Caco-2 (cell line): ENCODE measurements around the gene GAN. TPM values are rescaled to one million over a fixed set of nuclear protein-coding genes. Genes with fewer than 3 reads are reported as not detected.

Experiments used
- BruUV-seq: library from RNA; stranded (reverse); fragments of 400-500 nt; replicated peaks from 2 replicates; lab custom pipeline; 2021; lab: Mats Ljungman, UMichigan
- CTCF ChIA-PET: fragments of 300-600 bp; sonication (Branson Sonifier 250); formaldehyde crosslinking; loops from one replicate; lab custom pipeline; 2022; ENCODE audit warnings: antibody characterized with exemption; lab: Charles Lee
- POLR2A ChIA-PET: fragments of 300-600 bp; sonication (Branson Sonifier 250); formaldehyde crosslinking; loops from one replicate; lab custom pipeline; 2022; ENCODE audit warnings: antibody characterized with exemption; lab: Charles Lee
- DNase-seq, 2 experiments: peaks; one replicate each; pipeline versions ENCODE4 v3.0.0 to v3.0.0-alpha.2; 2020 to 2022
- H3K27me3 ChIP-seq: replicated peaks from 2 replicates; pipeline ENCODE4 v1.6.0; 2011; ENCODE audit warnings: low read length; ENCODE audit not compliant: control insufficient read depth, insufficient read depth
- H3K36me3 ChIP-seq: 2 replicates; pipeline ENCODE4 v1.5.1; 2011; ENCODE audit warnings: low read length; ENCODE audit not compliant: control insufficient read depth, insufficient read depth
- H3K4me1 ChIP-seq: fragments of 250-450 bp; sonication (Bioruptor Pico); 2 replicates; pipeline ENCODE4 v1.5.1; 2020; ENCODE audit warnings: mild to moderate bottlenecking
- H3K4me3 ChIP-seq: 2 replicates; pipeline ENCODE4 v1.5.1; 2011; ENCODE audit warnings: low read depth, mild to moderate bottlenecking, control low read depth, low read length
- H3K9me3 ChIP-seq: fragments of 250-450 bp; sonication (Bioruptor Pico); 2 replicates; pipeline ENCODE4 v1.5.1; 2020; ENCODE audit warnings: mild to moderate bottlenecking, moderate library complexity
- H3K27ac Mint-ChIP-seq: one replicate; pipeline ENCODE4 v1.8.0; 2022; ENCODE audit warnings: mixed read lengths; ENCODE audit not compliant: unreplicated experiment
- H3K27me3 Mint-ChIP-seq: one replicate; pipeline ENCODE4 v1.8.0; 2022; ENCODE audit warnings: mixed read lengths; ENCODE audit not compliant: insufficient read depth, unreplicated experiment
- H3K36me3 Mint-ChIP-seq: one replicate; pipeline ENCODE4 v1.8.0; 2022; ENCODE audit warnings: mild to moderate bottlenecking, mixed read lengths; ENCODE audit not compliant: insufficient read depth, unreplicated experiment
- H3K4me1 Mint-ChIP-seq: one replicate; pipeline ENCODE4 v1.8.0; 2022; ENCODE audit warnings: low read depth, mixed read lengths; ENCODE audit not compliant: unreplicated experiment
- H3K4me3 Mint-ChIP-seq: one replicate; pipeline ENCODE4 v1.8.0; 2022; ENCODE audit warnings: mild to moderate bottlenecking, moderate library complexity, mixed read lengths; ENCODE audit not compliant: unreplicated experiment
- H3K9me3 Mint-ChIP-seq: one replicate; pipeline ENCODE4 v1.8.0; 2022; ENCODE audit warnings: mixed read lengths; ENCODE audit not compliant: unreplicated experiment
- intact Hi-C: fragments of 100-400 bp; cut with micrococcal nuclease; formaldehyde crosslinking; loops from one replicate; pipeline ENCODE4 v1.10.0; 2022; ENCODE audit not compliant: unreplicated experiment
- total RNA-seq: library from RNA; stranded (reverse); gene quantifications from 2 replicates; pipeline ENCODE4 v1.2.3, GENCODE V29; 2022
- TF ChIP-seq, protein P1 (sequence below), 2 experiments: fragments of 200-600 bp in 1 of 2; IDR thresholded peaks; 1 replicate in 1 of 2; 2 replicates in 1 of 2; pipeline versions ENCODE4 v1.5.1 to v1.8.0; 2011 to 2022; ENCODE audit warnings: antibody characterized with exemption in 1 of 2, control low read depth in 1 of 2, inconsistent platforms in 1 of 2, low read depth in 1 of 2, low read length in 1 of 2, mild to moderate bottlenecking in 1 of 2, moderate library complexity in 1 of 2; ENCODE audit not compliant: insufficient read depth in 1 of 2, severe bottlenecking in 1 of 2, unreplicated experiment in 1 of 2

The GAN gene
- total RNA-seq, 1 experiment from 2014 or later = 29.3 TPM

- Mint-ChIP-seq H3K4me1 (peaks cover 7% of the 10 kb centered on the region), H3K36me3 (no peaks in the 10 kb centered on the region), H3K27ac (no peak overlapping the region), H3K27me3 (no peaks in the 10 kb centered on the region), H3K4me3 (no peak overlapping the region), H3K9me3 (peaks cover 13% of the 10 kb centered on the region)
- intact Hi-C loops = no loop called here
- Histone ChIP-seq H3K4me1 (no peaks in the 10 kb centered on the region), H3K36me3 (no peaks in the 10 kb centered on the region), H3K9me3 (no peaks in the 10 kb centered on the region), H3K27me3 (no peaks in the 10 kb centered on the region), H3K4me3 (no peak overlapping the region)
- CTCF ChIA-PET = no interaction called here
- no peak for DNase-seq
- POLR2A ChIA-PET = no interaction called here
- TF ChIP-seq, protein P1, sequence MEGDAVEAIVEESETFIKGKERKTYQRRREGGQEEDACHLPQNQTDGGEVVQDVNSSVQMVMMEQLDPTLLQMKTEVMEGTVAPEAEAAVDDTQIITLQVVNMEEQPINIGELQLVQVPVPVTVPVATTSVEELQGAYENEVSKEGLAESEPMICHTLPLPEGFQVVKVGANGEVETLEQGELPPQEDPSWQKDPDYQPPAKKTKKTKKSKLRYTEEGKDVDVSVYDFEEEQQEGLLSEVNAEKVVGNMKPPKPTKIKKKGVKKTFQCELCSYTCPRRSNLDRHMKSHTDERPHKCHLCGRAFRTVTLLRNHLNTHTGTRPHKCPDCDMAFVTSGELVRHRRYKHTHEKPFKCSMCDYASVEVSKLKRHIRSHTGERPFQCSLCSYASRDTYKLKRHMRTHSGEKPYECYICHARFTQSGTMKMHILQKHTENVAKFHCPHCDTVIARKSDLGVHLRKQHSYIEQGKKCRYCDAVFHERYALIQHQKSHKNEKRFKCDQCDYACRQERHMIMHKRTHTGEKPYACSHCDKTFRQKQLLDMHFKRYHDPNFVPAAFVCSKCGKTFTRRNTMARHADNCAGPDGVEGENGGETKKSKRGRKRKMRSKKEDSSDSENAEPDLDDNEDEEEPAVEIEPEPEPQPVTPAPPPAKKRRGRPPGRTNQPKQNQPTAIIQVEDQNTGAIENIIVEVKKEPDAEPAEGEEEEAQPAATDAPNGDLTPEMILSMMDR (IDR thresholded peaks at IDR 0.05; ENCODE audit: insufficient read depth in 1 of 2, low read depth in 1 of 2, low read length in 1 of 2, severe bottlenecking in 1 of 2, unreplicated experiment in 1 of 2) = no peak
- no TSS peak for BruUV-seq
Observed at GRCh38 chr16:81266680-81267095, 48.1 kb upstream of the GAN start.

GRCh38 chr16:81268509-81268908 lies 46.3 kb upstream of the GAN start:
- Histone ChIP-seq H3K4me1 (peaks cover 5% of the 10 kb centered on the region), H3K27me3 (no peaks in the 10 kb centered on the region), H3K9me3 (no peaks in the 10 kb centered on the region), H3K36me3 (no peaks in the 10 kb centered on the region), H3K4me3 (no peak overlapping the region)
- peaks cover 13% of the 10 kb centered on the region for H3K9me3 Mint-ChIP-seq
- intact Hi-C loops = no loop called here
- no peaks in the 10 kb centered on the region for H3K36me3 Mint-ChIP-seq
- BruUV-seq = no TSS peak
- ChIA-PET POLR2A (no interaction called here), CTCF (no interaction called here)
- H3K4me3 Mint-ChIP-seq = no peak overlapping the region
- TF ChIP-seq, protein P1 (IDR thresholded peaks at IDR 0.05; ENCODE audit: insufficient read depth in 1 of 2, low read depth in 1 of 2, low read length in 1 of 2, severe bottlenecking in 1 of 2, unreplicated experiment in 1 of 2) = no peak
- peaks cover 11% of the 10 kb centered on the region for H3K4me1 Mint-ChIP-seq
- no peaks in the 10 kb centered on the region for H3K27me3 Mint-ChIP-seq
- no peak overlapping the region for H3K27ac Mint-ChIP-seq
- no peak for DNase-seq

GRCh38 chr16:81273223-81273950 lies 41.4 kb upstream of the GAN start:
- H3K4me1 Mint-ChIP-seq = peaks cover 31% of the 10 kb centered on the region
- H3K27me3 ChIP-seq = no peaks in the 10 kb centered on the region
- no peak overlapping the region for H3K4me3 Mint-ChIP-seq
- BruUV-seq = TSS peak; percentile 72
- peak overlapping the region; percentile 92 for H3K27ac Mint-ChIP-seq
- H3K4me3 ChIP-seq = no peak overlapping the region
- H3K27me3 Mint-ChIP-seq = no peaks in the 10 kb centered on the region
- no peaks in the 10 kb centered on the region for H3K9me3 ChIP-seq
- intact Hi-C loops = no loop called here
- CTCF ChIA-PET = interaction anchor here (0.6 to 1.6 kb wide), 4 partner anchors 10 to 92 kb away, joined by 3 to 5 read pairs (median 4); no protein-coding TSS in a partner anchor
- H3K9me3 Mint-ChIP-seq = no peaks in the 10 kb centered on the region
- no peak for DNase-seq
- TF ChIP-seq, protein P1 (IDR thresholded peaks at IDR 0.05; ENCODE audit: insufficient read depth in 1 of 2, low read depth in 1 of 2, low read length in 1 of 2, severe bottlenecking in 1 of 2, unreplicated experiment in 1 of 2) = no peak
- POLR2A ChIA-PET = interaction anchor here (1.7 kb wide), 1 partner anchor 41 kb away, joined by 12 read pairs; the partner anchor contains the start of gene GAN
- no peaks in the 10 kb centered on the region for H3K36me3 ChIP-seq
- no peaks in the 10 kb centered on the region for H3K36me3 Mint-ChIP-seq
- peaks cover 52% of the 10 kb centered on the region for H3K4me1 ChIP-seq
